Endothelial cell of umbilical vein (primary cell): ENCODE data around the gene FAM50A.

ENCODE experiments used
- JUN ChIP-seq: IDR thresholded peaks from 2 replicates; pipeline ENCODE4 v1.6.1; 2011; ENCODE audit warnings: borderline replicate concordance, low read depth; ENCODE audit not compliant: insufficient read length, insufficient read depth
- POLR2A ChIP-seq: IDR thresholded peaks from 2 replicates; pipeline ENCODE4 v1.6.1; 2012; ENCODE audit warnings: low read depth, mild to moderate bottlenecking, control low read depth, low read length
- TF ChIP-seq, protein P1 (sequence below), 2 donors: IDR thresholded peaks; 1 replicate in 1 of 2; 2 replicates in 1 of 2; pipeline ENCODE4 v1.5.1; 2011; ENCODE audit warnings: low read length in 2 of 2, mild to moderate bottlenecking in 2 of 2, moderate library complexity in 2 of 2, control low read depth in 1 of 2, inconsistent platforms in 1 of 2, low read depth in 1 of 2; ENCODE audit not compliant: insufficient read depth in 1 of 2; ENCODE audit errors: extremely low read depth in 1 of 2

GRCh38 chrX:154478728-154479622, 35.0 kb downstream of the FAM50A start, which contains the start of gene LAGE3:
- TF ChIP-seq, protein P1, sequence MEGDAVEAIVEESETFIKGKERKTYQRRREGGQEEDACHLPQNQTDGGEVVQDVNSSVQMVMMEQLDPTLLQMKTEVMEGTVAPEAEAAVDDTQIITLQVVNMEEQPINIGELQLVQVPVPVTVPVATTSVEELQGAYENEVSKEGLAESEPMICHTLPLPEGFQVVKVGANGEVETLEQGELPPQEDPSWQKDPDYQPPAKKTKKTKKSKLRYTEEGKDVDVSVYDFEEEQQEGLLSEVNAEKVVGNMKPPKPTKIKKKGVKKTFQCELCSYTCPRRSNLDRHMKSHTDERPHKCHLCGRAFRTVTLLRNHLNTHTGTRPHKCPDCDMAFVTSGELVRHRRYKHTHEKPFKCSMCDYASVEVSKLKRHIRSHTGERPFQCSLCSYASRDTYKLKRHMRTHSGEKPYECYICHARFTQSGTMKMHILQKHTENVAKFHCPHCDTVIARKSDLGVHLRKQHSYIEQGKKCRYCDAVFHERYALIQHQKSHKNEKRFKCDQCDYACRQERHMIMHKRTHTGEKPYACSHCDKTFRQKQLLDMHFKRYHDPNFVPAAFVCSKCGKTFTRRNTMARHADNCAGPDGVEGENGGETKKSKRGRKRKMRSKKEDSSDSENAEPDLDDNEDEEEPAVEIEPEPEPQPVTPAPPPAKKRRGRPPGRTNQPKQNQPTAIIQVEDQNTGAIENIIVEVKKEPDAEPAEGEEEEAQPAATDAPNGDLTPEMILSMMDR (IDR thresholded peaks at IDR 0.05; ENCODE audit: extremely low read depth in 1 of 2, insufficient read depth in 1 of 2, low read depth in 1 of 2, low read length in 2 of 2): no peak
- TF ChIP-seq POLR2A (peak; percentile 25), JUN (no peak)
